Stimulated activated CD4-positive, alpha-beta T cell treated with anti-CD3 and anti-CD28 coated beads, Interleukin-12 subunit alpha, Interleukin-12 subunit beta, amount 100 ng/mL, for 4 hours (primary cell): Measurements from ENCODE around the gene HES4.

ENCODE experiments used
- DNase-seq: peaks from one replicate; pipeline ENCODE4 v3.0.0-alpha.2; 2020

The HES4 gene

GRCh38 chr1:999725-1000356 lies at the start of gene HES4:
Gene HES4, minus strand, starts transcription at chr1:1000097. Its CDS starts 124 bp downstream, at chr1:999973.
- DNase-seq = peak; percentile 63

DNA sequence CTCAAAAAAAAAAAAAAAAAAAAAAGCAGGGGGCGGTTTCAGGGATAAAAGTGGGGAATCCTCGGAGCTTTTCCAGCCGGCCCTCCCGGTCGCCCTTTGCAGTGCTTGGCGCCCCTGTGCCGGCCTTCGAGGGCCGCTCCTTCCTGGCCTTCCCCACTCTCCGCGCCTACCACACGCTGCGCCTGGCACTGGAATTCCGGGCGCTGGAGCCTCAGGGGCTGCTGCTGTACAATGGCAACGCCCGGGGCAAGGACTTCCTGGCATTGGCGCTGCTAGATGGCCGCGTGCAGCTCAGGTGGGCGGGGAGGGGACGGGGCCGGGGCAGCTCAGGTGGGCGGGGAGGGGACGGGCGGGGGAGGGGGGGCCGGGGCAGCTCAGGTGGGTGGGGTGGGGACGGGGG lies 48.9 kb upstream of the HES4 start:
- no peak for DNase-seq

DNA sequence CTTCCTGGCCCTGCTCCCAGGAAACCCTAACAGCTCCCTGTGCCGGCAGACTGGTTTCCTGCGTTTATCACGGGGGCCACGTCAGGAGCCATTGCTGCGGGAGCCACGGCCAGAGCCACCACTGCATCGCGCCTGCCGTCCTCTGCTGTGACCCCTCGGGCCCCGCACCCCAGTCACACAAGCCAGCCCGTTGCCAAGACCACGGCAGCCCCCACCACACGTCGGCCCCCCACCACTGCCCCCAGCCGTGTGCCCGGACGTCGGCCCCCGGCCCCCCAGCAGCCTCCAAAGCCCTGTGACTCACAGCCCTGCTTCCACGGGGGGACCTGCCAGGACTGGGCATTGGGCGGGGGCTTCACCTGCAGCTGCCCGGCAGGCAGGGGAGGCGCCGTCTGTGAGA lies 48.1 kb upstream of the HES4 start:
- DNase-seq = no peak

- DNase-seq = no peak
Measured at GRCh38 chr1:1047407-1047806, 47.5 kb upstream of the HES4 start.

- no peak for DNase-seq
Measured at GRCh38 chr1:1046767-1047166, 46.9 kb upstream of the HES4 start.

DNA sequence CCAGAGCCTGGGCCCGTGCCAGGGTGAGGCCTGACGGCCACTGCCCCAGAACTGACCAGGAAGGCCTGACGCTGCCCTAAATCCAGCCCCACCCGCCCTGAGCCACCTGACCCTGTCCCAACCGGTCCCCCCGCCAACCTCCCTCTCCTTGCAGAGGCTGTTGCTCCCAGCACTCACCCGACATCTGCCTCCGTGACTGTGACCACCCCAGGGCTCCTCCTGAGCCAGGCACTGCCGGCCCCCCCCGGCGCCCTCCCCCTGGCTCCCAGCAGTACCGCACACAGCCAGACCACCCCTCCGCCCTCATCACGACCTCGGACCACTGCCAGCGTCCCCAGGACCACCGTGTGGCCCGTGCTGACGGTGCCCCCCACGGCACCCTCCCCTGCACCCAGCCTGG lies 46.3 kb upstream of the HES4 start:
- no peak for DNase-seq

- DNase-seq = no peak
Measured at GRCh38 chr1:1045129-1045528, 45.2 kb upstream of the HES4 start.

- no peak for DNase-seq
Measured at GRCh38 chr1:1044455-1045078, 44.7 kb upstream of the HES4 start.

DNA sequence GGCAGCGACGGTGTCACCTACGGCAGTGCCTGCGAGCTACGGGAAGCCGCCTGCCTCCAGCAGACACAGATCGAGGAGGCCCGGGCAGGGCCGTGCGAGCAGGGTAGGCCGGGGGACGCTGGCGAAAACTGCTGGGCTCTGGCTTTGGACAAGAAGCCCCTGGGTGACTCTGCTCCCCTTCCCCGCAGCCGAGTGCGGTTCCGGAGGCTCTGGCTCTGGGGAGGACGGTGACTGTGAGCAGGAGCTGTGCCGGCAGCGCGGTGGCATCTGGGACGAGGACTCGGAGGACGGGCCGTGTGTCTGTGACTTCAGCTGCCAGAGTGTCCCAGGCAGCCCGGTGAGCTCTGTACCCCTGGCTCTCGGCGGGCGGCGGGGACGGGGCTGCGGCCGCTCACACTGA lies 44.0 kb upstream of the HES4 start:
- DNase-seq = no peak

DNA sequence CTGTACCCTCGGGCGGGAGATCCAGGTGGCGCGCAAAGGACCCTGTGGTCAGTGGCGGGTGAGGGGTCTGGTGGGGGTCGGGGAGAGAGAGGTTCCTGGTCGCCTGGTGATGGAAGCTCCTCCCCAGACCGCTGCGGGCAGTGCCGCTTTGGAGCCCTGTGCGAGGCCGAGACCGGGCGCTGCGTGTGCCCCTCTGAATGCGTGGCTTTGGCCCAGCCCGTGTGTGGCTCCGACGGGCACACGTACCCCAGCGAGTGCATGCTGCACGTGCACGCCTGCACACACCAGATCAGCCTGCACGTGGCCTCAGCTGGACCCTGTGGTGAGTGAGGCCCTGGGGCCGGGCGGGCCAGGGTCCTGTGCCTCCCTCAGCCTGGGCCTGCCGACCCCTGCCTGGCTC lies 43.5 kb upstream of the HES4 start:
- no peak for DNase-seq

DNA sequence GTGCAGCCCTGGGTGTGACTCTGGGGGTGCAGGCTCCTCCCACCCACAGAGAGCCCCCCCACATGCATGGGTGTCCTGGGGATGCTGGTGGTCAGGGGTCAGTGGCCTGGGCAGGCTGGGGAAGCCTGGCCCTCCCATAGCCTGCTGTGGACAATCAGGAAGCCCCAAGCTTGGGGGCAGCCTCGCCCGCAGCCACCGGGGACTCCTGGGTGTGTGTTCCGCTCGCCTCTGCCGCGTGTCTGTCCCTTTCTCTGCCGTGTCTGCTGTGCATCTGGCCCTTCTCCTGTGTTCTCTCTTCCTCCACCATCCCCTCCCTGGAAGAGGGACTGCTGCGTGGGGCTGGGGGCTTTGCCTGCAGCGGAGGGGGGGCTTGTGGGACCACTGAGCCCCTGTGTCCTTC lies 42.9 kb upstream of the HES4 start:
- no peak for DNase-seq

GRCh38 chr1:1041873-1042272 lies 42.0 kb upstream of the HES4 start:
- no peak for DNase-seq

DNA sequence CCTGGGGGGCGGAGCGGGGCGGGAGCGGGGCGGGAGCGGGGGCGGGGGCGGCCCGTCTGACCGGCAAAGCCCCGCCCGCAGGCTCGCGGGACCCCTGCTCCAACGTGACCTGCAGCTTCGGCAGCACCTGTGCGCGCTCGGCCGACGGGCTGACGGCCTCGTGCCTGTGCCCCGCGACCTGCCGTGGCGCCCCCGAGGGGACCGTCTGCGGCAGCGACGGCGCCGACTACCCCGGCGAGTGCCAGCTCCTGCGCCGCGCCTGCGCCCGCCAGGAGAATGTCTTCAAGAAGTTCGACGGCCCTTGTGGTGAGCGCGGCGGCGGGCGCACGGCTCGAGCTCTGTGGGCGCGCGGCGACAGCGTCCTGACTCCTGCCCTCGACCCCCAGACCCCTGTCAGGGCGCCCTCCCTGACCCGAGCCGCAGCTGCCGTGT lies 41.2 kb upstream of the HES4 start:
- DNase-seq = no peak

- DNase-seq = peak; percentile 72
Measured at GRCh38 chr1:1040004-1040991, 40.4 kb upstream of the HES4 start.

GRCh38 chr1:1039145-1039910 lies 39.4 kb upstream of the HES4 start:
- no peak for DNase-seq

- DNase-seq = no peak
Measured at GRCh38 chr1:1038694-1039093, 38.8 kb upstream of the HES4 start.

- DNase-seq = no peak
Measured at GRCh38 chr1:1037366-1038327, 37.8 kb upstream of the HES4 start.

- DNase-seq = no peak
Measured at GRCh38 chr1:1035291-1035943, 35.5 kb upstream of the HES4 start.

- DNase-seq = no peak
Measured at GRCh38 chr1:1034439-1034781, 34.5 kb upstream of the HES4 start.

DNA sequence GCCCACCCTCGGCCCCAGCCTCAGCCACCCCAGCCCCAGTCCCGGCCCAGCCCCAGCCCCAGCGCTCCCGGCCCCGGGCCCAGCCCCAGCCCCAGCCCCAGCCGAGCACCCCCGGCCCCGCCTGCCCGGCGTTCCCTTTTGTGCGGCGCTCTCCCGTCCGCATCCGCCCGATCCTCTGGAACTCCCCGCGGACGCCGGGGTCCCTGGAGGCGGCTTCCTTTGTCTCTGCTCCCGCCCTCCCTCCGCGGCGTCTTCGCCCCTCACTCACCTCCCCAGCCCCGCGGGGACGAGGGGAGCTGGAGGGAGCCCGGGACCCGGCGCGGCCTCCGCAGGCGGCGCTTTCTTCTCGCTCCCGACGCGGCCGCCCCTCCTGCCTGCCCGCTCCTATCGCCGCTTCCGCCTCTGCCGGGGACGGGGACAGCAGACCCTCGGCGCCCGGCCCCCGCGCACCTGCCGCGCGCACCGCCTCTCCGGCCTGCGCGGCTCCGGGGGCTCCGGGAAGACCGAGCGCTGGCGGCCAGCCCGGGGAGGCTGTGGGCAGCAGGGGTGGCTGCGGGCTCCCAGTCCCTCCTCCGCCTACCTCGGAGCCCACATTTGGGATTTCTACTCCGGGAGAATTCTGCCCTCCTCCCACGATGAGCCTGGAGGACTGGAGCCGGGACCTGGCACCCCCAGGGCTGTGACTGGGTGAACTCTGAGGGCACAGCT lies 34.0 kb upstream of the HES4 start:
- peak; percentile 26 for DNase-seq
